Breast epithelium (tissue), 3 donors: ENCODE results near the gene MTF2.

ENCODE experiments used
- CTCF ChIP-seq, 3 donors: fragments of 450-650 bp; IDR thresholded peaks; one replicate each; pipeline ENCODE4 v1.5.1; 2016 to 2017; ENCODE audit warnings: antibody characterized with exemption in 3 of 3, mild to moderate bottlenecking in 3 of 3, moderate library complexity in 3 of 3
- POLR2A ChIP-seq: fragments of 450-650 bp; IDR thresholded peaks from one replicate; pipeline ENCODE4 v1.6.1; 2016; ENCODE audit warnings: antibody characterized with exemption, mild to moderate bottlenecking, moderate library complexity

DNA sequence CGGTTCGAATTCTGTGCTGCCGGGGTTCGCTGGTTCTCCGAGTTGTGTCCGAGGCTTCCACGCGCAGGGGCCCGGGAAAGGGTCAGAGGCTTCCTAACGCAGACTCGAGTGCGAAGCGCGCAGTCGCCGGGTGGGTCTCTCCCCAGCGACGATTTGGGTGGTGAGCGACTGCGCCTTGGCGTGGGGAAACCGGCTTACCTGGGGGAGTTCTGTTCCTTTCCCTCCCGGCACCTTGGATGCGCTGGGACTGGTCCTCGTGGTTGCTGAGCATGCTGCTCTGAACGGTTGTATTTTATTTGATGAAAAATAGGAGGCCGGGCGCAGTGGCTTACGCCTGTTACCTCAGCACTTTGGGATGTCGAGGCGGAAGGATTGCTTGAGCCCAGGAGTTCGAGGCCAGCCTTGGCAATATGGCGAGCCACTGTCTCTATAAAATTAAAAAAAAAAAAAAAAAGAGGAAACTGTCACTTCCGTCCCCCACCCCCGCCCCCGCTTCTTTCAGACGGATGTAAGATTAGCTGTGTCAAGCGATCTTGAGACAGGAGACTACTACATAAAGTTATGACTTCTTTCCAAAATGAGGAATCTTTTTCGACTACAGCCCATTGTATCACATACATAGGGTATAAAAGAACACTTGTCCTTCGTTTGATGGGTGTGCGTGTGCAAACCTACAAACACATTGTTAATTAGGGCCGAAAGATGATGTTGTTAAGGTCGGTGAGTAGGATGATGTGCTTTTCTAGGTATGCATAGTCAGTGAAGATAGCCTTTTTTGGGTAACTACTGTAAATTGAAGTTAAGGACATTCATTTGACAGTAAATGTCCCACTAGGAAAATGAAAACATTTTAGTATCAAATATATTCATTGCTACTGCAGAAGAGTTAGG, 101.9 kb downstream of the MTF2 start, which contains the start of gene CCDC18:
- no peak for TF ChIP-seq CTCF (IDR thresholded peaks at IDR 0.05)
- TF ChIP-seq POLR2A = no peak
